ENCODE measurements around the gene TIMP4. TPM values are rescaled to one million over a fixed set of nuclear protein-coding genes. Genes with fewer than 3 reads are reported as not detected.

The TIMP4 gene
- total RNA-seq, 1 experiment from 2014 or later = not detected

DNA sequence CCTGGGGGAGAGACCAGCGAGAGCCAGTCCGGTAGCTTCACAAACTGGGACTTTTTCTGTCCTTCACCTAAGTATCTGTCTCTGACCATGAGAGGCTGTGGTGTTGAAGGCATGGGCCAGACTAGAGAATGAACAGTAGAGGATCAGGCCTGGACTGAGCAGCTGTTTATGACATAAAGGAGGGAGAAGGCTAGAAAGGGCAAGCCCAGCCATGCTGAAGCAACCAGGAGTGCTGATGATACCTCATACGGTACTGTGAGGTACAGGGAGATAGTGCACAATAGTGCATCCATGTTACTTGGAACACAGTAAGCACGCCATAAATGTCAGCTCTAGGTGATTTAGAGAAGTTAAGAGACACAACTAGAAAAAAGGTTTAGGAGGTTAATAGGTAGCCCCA is 22.6 kb upstream of the TIMP4 start:
- POLR2A ChIA-PET = interaction anchor here (1.2 to 2.9 kb wide), 3 partner anchors 48 to 303 kb away, joined by 3 to 13 read pairs (median 7); partner anchors contain the start of gene TSEN2
- intact Hi-C loops (cut with micrococcal nuclease) = no loop called here

DNA sequence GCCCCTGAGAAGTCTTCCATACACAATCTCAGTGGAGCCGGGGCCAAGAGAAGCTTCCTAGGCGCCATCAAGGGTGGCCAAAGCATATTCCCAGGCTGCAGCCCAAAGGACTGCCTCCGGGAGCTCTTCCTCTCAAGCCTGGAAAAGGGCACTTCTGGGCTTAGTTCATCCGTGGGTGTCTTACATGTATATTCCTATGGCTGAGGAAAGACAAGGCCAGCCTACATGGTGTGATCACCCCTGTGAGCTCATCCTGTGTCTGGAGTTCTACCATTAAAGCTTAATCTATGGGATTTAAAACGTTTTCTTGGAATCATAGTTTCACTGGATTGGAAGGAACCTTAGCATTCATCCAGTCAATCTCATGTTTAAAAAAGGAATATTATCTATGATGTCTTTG is 21.9 kb upstream of the TIMP4 start:
- no peaks in the 10 kb centered on the region for H3K9me3 Mint-ChIP-seq (ENCODE audit: unreplicated experiment)
- no peak for DNase-seq (ENCODE audit: unreplicated experiment)
- no peaks in the 10 kb centered on the region for H3K27me3 Mint-ChIP-seq (ENCODE audit: insufficient read depth, unreplicated experiment)
- TF ChIP-seq, protein P1, sequence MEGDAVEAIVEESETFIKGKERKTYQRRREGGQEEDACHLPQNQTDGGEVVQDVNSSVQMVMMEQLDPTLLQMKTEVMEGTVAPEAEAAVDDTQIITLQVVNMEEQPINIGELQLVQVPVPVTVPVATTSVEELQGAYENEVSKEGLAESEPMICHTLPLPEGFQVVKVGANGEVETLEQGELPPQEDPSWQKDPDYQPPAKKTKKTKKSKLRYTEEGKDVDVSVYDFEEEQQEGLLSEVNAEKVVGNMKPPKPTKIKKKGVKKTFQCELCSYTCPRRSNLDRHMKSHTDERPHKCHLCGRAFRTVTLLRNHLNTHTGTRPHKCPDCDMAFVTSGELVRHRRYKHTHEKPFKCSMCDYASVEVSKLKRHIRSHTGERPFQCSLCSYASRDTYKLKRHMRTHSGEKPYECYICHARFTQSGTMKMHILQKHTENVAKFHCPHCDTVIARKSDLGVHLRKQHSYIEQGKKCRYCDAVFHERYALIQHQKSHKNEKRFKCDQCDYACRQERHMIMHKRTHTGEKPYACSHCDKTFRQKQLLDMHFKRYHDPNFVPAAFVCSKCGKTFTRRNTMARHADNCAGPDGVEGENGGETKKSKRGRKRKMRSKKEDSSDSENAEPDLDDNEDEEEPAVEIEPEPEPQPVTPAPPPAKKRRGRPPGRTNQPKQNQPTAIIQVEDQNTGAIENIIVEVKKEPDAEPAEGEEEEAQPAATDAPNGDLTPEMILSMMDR (IDR thresholded peaks at IDR 0.05; ENCODE audit: unreplicated experiment) = no peak
- POLR2A ChIA-PET = interaction anchor here (0.9 to 2.9 kb wide), 4 partner anchors 49 to 304 kb away, joined by 3 to 13 read pairs (median 5); partner anchors contain the start of gene TSEN2
- peaks cover 21% of the 10 kb centered on the region for H3K4me1 Mint-ChIP-seq (ENCODE audit: insufficient read depth, unreplicated experiment)
- intact Hi-C loops (cut with micrococcal nuclease) = no loop called here
- no TSS peak for BruUV-seq (replicated peaks)
- CTCF ChIA-PET = interaction anchor here (0.6 to 9.0 kb wide), 7 partner anchors 10 to 956 kb away, joined by 3 to 279 read pairs (median 4); partner anchors contain the start of gene TSEN2
- H3K36me3 Mint-ChIP-seq (ENCODE audit: insufficient read depth, unreplicated experiment) = no peaks in the 10 kb centered on the region
- no peak overlapping the region for H3K4me3 Mint-ChIP-seq (ENCODE audit: unreplicated experiment)
- H3K27ac Mint-ChIP-seq (ENCODE audit: low read depth, unreplicated experiment) = peak overlapping the region; percentile 44

More for the DNA sequence above, 22.6 kb upstream of the TIMP4 start:
- Mint-ChIP-seq H3K27ac (ENCODE audit: low read depth, unreplicated experiment) (peak overlapping the region; percentile 44), H3K36me3 (ENCODE audit: insufficient read depth, unreplicated experiment) (no peaks in the 10 kb centered on the region), H3K9me3 (ENCODE audit: unreplicated experiment) (no peaks in the 10 kb centered on the region), H3K4me1 (ENCODE audit: insufficient read depth, unreplicated experiment) (peaks cover 19% of the 10 kb centered on the region), H3K4me3 (ENCODE audit: unreplicated experiment) (no peak overlapping the region), H3K27me3 (ENCODE audit: insufficient read depth, unreplicated experiment) (no peaks in the 10 kb centered on the region)
- TF ChIP-seq, protein P1 (IDR thresholded peaks at IDR 0.05; ENCODE audit: unreplicated experiment) = no peak
- BruUV-seq (replicated peaks) = no TSS peak
- CTCF ChIA-PET = interaction anchor here (0.7 to 9.0 kb wide), 4 partner anchors 13 to 327 kb away, joined by 3 to 279 read pairs (median 105); partner anchors contain the start of gene TSEN2
- DNase-seq (ENCODE audit: unreplicated experiment) = no peak

GRCh38 chr3:12180218-12180617 is 21.5 kb upstream of the TIMP4 start:
- Mint-ChIP-seq H3K4me1 (ENCODE audit: insufficient read depth, unreplicated experiment) (peaks cover 25% of the 10 kb centered on the region), H3K9me3 (ENCODE audit: unreplicated experiment) (no peaks in the 10 kb centered on the region), H3K4me3 (ENCODE audit: unreplicated experiment) (no peak overlapping the region), H3K27ac (ENCODE audit: low read depth, unreplicated experiment) (peak overlapping the region; percentile 44), H3K27me3 (ENCODE audit: insufficient read depth, unreplicated experiment) (no peaks in the 10 kb centered on the region), H3K36me3 (ENCODE audit: insufficient read depth, unreplicated experiment) (no peaks in the 10 kb centered on the region)
- intact Hi-C loops (cut with micrococcal nuclease) = no loop called here
- CTCF ChIA-PET = interaction anchor here (0.6 to 9.0 kb wide), 8 partner anchors 9 to 956 kb away, joined by 3 to 279 read pairs (median 5); partner anchors contain the start of gene TSEN2
- no TSS peak for BruUV-seq (replicated peaks)
- TF ChIP-seq, protein P1 (IDR thresholded peaks at IDR 0.05; ENCODE audit: unreplicated experiment) = no peak
- peak; percentile 81 for DNase-seq (ENCODE audit: unreplicated experiment)
- POLR2A ChIA-PET = interaction anchor here (0.9 to 2.9 kb wide), 2 partner anchors 150 to 300 kb away, joined by 3 to 13 read pairs; no protein-coding TSS in a partner anchor

DNA sequence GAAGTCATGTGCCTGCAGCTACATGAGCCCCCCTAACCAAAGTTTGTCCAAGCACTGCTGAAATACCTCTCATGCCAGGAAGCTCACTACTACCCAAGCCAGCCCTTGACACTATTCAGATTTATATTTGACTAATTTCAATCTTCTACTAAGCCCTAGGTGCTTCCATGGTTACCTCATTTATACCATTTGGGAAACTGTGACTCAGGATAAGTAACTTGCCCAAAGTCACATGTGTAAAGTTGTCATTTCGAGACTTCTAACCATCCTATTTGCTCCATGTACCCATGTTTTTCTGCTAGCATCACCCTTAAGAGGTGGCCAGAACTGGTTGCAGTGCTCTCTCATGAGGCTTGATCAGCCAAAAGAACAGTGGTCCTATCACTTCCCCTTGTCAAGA is 20.7 kb upstream of the TIMP4 start:
- TF ChIP-seq, protein P1 (IDR thresholded peaks at IDR 0.05; ENCODE audit: unreplicated experiment) = no peak
- DNase-seq (ENCODE audit: unreplicated experiment) = no peak
- intact Hi-C loops (cut with micrococcal nuclease) = loop anchor here (2.0 to 5.0 kb wide), 2 partner anchors 15 to 108 kb away; partner anchors contain the start of gene PPARG
- H3K4me1 Mint-ChIP-seq (ENCODE audit: insufficient read depth, unreplicated experiment) = peaks cover 29% of the 10 kb centered on the region
- H3K27me3 Mint-ChIP-seq (ENCODE audit: insufficient read depth, unreplicated experiment) = no peaks in the 10 kb centered on the region
- ChIA-PET CTCF (interaction anchor here (0.5 to 9.0 kb wide), 11 partner anchors 15 to 816 kb away, joined by 3 to 279 read pairs (median 4); partner anchors contain the start of gene TSEN2), POLR2A (interaction anchor here (2.9 kb wide), 1 partner anchor 300 kb away, joined by 13 read pairs; no protein-coding TSS in a partner anchor)
- no peak overlapping the region for H3K4me3 Mint-ChIP-seq (ENCODE audit: unreplicated experiment)
- H3K36me3 Mint-ChIP-seq (ENCODE audit: insufficient read depth, unreplicated experiment) = no peaks in the 10 kb centered on the region
- BruUV-seq (replicated peaks) = no TSS peak
- H3K27ac Mint-ChIP-seq (ENCODE audit: low read depth, unreplicated experiment) = no peak overlapping the region
- H3K9me3 Mint-ChIP-seq (ENCODE audit: unreplicated experiment) = no peaks in the 10 kb centered on the region
